ENCODE results near the gene POU4F1.
"Not testable (repeated sequence)": the region's sequence is repeated elsewhere in the genome, so short reads cannot be mapped to it uniquely, and the experiment has no call there.

The POU4F1 gene, protein sequence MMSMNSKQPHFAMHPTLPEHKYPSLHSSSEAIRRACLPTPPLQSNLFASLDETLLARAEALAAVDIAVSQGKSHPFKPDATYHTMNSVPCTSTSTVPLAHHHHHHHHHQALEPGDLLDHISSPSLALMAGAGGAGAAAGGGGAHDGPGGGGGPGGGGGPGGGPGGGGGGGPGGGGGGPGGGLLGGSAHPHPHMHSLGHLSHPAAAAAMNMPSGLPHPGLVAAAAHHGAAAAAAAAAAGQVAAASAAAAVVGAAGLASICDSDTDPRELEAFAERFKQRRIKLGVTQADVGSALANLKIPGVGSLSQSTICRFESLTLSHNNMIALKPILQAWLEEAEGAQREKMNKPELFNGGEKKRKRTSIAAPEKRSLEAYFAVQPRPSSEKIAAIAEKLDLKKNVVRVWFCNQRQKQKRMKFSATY

DNA sequence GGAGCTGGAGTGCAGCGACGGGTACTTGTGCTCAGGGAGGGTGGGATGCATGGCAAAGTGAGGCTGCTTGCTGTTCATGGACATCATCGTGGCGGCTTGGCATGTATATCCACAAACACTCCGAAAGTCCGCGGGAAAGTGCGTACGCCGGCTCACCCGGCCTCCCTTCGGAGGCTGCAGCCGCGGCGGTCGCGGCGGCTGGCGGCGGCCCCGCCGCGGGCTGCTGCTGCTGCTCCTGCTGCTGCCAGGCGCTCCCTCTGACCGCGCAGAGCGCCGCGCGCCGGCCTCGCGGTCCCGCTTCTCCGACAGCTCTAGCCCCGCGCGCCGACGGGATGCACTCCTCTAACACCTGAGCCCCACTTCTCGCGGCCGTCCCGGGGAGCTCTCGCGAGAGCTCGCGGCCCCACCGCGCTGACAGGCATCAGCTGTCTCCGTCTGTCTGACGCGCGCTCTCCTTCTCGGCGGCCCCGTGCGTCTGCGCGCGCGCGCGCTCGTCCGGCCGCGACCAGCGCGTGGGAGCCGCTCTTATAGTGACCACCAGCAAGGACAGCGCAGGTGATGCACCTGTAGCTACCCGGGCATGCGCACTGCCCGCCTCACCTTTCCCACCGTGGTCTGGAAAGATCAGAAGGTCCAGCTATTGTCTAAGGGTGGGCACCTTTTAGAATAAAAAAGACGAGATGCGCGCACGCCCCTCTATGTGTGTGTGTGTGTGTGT lies at the start of gene POU4F1:
Gene POU4F1 (minus strand): TSS at position 313 of the 718 bp plus-strand sequence. CDS start 226 bp downstream, at position 87.
- DNase-seq (ENCODE audit: low read depth in 2 of 2): peak in 1 of 2 donors; percentile 32

DNA sequence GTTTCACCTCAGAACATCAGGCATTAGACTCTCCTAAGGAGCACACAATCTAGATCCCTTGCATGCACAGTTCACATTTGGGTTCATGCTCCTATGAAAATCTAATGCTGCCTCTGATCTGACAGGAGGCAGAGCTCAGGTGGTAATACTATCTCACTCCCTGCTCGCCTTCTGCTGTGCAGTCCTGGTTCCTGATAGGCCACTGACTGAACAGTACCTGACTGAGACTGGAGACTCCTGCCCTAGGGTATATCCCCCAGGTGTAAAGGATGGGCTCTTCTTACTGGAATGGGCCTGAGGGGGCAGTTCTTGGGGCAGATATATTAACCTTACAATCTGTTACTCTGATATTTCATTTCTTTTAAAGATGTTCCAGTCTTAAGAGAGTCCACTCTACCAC lies 49.3 kb upstream of the POU4F1 start:
- no peak for DNase-seq (ENCODE audit: low read depth in 2 of 2)

DNA sequence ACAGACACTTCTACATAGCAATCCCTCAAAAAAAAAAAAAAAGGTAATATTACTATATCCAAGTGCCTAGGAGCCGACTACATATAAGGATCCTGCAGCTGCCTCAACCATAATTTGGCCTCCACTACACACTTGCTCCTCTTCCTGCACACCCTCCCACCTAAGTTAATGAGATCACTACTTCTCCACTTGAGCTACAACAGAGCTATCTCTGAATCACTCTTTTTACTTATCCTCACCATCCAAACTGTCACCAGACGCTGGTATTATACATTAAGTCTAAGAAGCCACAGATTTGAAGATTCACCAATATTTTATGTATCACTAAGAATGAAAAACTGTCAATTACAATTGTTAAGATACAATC lies 47.3 kb upstream of the POU4F1 start:
- DNase-seq (ENCODE audit: low read depth in 2 of 2): no peak

DNA sequence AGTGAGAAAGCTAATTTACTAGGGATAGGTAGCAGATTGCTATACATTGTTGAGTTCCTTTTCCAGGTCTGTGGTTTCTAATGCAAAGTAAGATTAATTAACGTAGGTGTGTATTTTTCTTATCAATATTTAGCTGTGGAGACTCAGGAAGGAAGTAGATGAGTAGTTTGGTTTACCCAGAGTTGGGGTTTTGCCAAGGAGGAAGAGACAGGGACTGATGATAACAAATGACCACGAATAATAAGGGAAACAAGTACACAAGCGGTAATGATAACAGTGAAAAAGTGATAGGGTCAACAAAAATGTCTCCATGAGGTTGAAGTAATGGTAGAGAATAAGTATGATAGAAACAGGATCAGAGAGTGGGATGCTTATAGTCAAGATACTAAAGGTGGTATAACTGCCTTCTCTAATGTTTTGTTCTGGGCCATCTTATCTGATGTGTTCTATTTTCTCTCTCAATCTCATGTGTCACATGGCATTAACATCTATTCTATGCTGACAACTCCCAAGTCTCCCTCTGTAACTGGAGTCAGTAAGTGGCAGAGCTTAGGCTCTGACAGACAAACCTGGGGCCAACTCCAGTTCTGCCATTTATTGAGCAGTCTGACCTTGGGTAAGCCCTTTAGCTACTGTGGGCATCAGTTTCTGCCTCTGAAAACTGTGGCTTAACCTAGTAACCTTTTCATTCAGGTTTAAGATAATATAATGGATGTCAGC lies 46.8 kb upstream of the POU4F1 start:
- no peak for DNase-seq (ENCODE audit: low read depth in 2 of 2)

DNA sequence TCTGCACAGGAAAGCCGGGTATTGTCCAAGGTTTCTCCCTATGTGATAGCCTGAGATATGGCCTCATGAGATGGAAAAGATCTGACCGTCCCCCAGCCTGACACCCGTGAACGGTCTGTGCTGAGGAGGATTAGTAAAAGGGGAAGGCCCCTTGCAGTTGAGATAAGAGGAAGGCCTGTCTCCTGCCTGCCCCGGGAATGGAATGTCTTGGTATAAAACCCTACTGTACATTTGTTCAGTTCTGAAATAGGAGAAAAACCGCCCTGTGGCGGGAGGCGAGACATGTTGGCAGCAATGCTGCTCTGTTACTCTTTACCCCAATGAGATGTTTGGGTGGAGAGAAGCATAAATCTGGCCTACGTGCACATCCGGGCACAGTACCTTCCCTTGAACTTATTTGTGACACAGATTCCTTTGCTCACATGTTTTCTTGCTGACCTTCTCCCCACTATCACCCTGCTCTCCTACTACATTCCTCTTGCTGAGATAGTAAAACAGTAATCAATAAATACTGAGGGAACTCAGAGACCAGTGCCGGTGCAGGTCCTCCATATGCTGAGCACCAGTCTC lies 43.8 kb upstream of the POU4F1 start:
- not testable (repeated sequence) for DNase-seq (ENCODE audit: low read depth in 2 of 2)

DNA sequence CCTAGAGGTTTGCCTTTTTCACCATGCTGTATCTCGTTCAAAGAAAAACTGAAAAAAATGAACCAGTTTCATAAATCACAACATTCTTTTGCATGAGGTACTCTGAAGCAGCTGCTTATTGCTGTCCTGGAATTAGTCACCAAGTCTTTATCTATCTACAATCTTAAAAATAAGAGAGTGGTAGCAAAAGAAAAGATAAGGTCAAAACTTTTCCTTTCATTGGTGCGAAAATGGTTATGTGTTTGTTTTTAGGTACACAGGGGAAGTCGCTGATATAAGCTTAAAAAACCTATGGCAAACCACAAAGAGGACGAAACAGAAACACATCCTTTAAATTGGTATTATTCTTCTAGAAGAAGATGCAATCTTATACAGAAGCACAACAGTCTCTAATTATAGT lies 34.9 kb upstream of the POU4F1 start:
- DNase-seq (ENCODE audit: low read depth in 2 of 2): no peak

DNA sequence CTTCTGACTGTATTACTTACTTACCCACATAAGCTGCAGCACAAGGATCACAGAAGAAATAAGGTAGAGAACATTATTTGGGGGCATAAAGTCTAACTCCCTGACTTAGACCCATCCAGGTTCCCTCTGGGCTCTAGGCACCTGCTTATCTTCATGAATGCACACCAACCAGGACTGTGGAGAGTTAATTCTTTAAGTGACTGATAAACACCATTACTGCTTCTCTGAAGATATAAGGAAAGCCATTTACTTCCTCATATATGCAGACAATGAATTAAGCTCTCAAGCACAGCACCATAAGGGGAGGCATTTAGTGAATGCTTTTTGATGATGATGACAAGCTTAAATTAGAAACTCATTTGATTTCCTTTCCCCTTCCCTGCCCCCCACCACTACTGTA lies 33.1 kb upstream of the POU4F1 start:
- no peak for DNase-seq (ENCODE audit: low read depth in 2 of 2)

DNA sequence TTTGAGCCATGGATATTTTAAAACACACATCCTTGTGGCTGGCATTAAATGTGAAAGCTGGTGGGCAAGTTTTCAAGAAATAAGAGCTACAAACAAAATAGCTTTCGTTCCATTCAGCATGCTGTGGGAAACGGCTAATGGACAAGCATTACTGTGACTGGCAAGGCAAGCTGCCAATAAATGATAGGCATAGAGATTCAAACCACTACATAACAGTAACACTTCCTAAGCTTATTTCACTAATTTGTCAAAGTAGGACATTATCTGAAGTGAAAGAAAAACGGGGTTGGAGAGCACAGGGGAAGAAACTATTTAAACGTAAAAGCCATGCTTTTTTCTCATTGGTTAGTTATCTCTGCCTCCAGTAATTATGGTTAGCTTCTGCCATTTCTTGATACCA lies 29.6 kb upstream of the POU4F1 start:
- no peak for DNase-seq (ENCODE audit: low read depth in 2 of 2)

DNA sequence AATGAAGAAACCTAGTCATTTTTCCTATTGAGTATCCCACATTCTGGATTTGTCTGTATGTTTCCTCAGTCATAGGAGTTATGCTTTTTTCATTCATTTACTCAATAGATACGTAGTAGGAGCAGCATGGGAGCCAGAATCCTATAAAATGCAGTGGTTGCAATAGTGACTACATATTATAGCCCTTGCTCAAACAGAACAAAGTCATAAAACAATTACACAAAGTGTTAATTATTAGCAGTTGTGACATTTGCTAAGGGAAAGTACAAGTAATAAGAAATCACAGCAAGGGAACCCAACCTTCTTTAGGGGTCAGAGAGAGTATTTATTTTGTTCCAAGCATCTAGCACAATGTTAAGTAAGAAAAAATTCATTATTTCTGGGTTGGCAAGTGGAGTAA lies 27.7 kb upstream of the POU4F1 start:
- DNase-seq (ENCODE audit: low read depth in 2 of 2): no peak

DNA sequence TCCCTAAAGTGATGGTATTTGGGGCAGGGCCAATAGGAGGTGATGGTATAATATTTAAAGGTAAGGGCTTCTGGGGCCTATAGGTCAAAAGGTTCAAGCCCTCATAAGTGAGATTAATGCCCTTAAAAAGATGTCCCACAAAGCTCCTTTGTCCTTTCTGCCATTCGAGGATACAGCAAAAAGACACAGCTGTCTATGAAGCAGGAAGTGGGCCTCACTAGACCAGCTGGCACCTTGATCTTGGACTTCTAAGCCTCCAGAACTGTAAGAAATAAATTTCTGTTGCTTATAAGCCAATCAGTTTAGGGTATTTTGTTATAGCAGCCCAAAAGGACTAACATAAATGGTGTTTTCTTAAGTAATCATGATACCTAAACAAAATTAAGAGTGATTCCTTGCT lies 27.2 kb upstream of the POU4F1 start:
- no peak for DNase-seq (ENCODE audit: low read depth in 2 of 2)

DNA sequence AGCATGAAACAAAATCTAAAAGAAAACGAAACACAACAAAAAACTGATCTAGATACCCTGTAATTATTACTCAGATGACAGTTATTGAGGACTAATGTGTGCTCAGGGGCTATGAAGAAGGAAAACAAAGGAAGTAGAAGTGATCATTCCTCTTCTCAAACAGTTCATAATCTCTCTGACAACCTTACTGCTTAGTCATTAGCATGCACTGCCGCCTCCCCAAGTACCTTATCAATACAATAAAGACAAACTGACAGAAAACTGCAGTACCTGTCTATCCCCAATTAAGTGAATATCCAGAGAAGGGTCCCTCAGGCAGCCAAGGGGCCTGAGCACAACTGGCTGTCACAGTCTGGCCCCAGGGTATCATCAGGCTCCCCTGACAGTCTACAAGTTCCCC lies 22.0 kb upstream of the POU4F1 start:
- DNase-seq (ENCODE audit: low read depth in 2 of 2): no peak

DNA sequence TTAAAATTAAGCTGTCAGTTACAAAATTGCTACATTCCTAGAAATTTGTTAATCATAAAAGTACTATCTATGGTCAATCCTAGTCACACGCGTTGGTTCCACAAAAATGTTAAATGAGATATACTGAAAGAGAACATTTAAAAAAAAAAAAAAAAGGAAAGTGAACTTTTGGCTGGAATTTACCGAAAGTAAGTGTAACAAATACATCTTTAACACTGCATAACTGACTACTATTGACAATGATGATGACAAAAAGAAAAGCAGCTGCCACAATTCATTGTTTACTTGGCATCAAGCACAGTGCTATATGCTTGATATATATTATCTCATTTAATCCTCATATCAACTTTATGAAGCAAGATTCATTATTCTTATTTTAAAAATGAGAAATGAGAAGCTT lies 19.8 kb upstream of the POU4F1 start:
- no peak for DNase-seq (ENCODE audit: low read depth in 2 of 2)

DNA sequence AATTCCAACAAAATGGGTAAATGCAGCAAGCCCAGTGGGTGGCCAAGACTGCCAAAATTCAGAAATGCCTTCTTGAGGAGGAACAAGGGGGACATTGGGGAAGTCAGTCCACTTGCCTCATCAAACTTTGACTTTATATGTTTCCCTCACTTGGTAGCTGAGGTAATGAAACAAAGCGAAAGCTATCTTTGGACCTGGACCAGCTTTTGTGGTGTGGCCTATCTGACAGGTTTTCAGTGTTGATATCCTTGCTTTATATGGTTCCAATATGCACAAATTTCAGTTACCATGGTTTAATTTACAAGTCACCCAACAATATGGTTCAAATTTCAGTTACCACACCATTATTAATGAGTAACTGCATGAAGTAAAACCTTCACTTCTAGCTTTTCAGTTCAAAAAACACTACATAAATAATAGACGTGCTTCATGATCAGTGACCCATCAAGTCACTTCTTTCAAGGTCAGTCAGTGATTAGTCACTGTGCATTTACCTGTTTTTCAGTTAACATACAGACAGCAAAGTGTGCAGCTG lies 17.7 kb upstream of the POU4F1 start:
- no peak for DNase-seq (ENCODE audit: low read depth in 2 of 2)

DNA sequence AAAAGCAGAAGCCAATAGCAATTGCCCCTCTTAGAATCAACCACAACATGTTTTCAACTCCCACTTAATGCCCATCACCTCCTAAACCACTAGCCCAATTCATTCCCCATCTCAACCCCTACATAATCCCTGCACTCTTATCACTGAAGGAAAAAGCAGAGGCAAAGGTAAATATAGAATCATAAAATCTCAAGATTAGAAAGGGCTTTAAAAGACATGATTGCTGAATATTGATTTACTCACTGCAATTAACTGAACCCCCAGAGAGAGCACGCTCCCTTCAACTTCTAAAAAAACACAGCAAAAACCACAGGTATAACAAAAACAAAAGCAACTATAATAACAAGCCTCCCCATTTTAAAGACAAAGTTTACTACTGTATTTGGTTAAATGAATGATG lies 15.1 kb upstream of the POU4F1 start:
- DNase-seq (ENCODE audit: low read depth in 2 of 2): no peak

DNA sequence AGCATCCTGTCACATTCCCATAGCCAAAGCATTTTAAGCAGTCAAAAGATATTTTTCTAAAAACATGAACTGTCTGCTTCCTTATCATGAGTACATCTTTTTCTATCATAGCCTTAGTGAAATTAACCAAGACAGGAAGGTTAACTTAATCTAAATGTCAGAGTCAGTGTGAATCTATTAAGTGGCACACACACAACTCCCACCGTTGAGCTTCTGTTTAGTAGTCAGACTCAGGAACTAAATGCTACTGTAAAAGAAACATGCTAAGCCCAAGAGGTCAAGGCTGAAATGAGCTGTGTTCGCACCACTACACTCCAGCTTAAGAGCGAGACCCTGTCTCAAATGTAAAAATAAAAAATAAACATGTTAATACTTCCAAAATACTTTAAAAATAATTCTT lies 7.7 kb upstream of the POU4F1 start:
- no peak for DNase-seq (ENCODE audit: low read depth in 2 of 2)

DNA sequence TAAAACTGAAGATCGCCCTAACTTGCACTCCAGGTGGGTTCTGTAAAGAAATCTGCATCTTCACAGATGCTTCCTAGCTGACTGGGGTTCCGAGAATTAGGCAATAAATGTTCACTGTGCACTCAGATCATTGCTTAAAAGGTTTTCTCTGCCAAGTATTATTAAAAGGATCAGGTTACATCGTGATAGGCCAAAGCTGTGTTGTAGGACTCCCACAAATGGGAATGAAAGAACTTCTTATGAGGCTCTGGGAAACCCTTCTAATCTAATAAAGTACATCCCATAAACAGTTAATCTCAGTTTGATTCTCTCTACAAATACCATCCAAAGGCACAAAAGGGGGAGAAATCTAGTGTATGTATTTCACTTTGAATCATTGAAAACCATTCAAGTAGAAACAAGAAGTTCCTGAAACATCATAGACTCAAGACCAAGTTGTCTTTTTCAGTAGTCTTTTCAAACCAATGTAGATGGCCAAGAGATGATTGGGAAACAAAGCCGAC lies 7.1 kb upstream of the POU4F1 start:
- DNase-seq (ENCODE audit: low read depth in 2 of 2): no peak

DNA sequence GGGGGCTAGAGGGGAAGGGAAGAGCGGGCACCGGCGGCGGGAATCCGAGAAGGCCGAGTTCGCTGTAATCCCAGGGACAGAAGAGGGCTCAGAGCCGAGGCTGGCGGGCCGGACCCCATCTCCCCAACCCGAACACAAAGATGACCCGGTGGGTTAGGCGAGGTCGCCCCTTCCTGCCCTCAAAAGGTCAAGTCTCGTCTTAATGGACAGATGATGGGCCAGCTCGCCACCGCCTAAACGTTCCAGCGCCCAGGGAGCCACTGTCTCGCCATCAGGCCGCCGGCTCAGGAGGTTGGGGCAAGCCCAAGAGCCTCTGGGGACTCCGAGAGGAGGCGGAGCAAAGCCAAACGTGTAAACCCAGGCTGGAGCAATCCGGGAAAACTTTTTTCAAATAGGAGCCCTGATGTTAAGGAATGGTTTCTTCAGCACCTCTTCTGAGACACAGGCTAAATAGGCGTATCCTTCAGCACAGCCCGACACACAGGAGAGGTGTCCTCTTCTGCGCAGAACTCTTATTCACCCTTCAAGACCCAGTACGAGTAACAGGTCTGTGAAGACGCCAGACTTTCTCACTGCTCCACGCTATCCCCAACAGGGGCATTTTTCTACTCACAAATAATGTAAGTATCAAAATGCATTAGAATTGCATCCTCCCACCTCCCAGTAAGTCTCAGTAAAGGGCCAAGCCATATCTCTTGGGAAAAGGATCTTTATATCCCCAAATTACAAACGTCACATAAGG lies 6.3 kb upstream of the POU4F1 start:
- DNase-seq (ENCODE audit: low read depth in 2 of 2): no peak

DNA sequence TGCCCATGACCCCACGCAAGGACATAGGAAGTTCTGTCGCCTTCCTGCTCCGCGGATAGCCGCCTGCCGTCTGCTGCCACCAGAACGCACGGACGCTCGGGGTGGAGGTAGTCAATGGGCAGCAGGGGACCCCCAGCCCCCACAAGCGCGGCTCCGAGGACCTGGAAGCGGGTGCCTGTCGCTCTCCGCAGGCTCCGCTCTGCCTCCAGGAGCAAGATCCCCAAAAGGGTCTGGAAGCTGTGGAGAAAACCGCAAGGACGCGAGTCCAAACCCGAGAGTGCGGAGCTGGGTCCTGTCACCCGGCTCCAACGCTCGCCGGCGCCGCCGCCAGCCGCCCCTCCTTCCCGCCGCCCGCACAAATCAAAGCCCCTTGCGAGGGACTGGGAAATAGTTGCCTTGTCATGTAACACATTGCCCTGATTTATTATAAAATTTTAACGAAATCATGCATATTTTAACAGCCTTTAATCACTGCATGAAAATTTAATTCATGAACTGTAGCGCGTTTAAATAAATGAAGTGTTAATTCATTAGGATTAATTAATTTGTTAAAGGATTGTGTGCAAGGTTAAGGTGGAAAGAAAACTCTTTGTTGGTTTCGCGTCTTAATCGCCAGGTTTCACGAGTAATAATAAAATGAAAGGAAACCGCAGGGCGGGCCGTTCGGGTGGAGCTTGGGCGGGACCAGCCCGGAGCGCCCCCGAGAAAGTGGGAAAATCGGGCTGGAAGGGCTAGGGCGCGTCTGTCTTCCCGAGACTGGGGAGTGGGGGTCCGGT lies 5.5 kb upstream of the POU4F1 start:
- DNase-seq (ENCODE audit: low read depth in 2 of 2): no peak

DNA sequence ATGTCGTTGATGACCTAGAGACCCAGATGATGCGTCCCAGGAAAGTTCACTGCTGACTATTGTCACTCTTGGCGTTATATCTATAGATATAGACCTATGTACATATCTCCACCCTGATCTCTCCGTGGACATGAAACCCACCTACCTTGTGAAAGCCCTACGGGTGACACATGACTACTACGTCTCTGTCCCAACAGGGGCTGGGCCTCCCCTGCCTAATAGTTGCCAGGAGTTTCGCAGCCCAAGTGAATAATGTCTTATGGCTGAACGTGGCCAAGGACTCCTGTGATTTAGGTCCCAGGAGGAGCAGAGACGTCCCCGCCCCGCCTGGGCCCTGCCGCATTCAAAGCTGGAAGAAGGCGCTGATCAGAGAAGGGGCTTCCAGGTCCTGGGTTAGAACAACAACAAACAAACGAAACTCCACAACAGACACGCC lies 4.9 kb upstream of the POU4F1 start:
- no peak for DNase-seq (ENCODE audit: low read depth in 2 of 2)

Measured in stimulated activated CD4-positive, alpha-beta T cell treated with anti-CD3 and anti-CD28 coated beads, Interleukin-1b, Interleukin-23, amount 100 ng/mL, for 1 hour (primary cell).